Neural progenitor cell (in vitro differentiated cells): ENCODE results near the gene NEUROG1. TPM values are rescaled to one million over a fixed set of nuclear protein-coding genes. Genes with fewer than 3 reads are reported as not detected.

Experiments
- DNase-seq: peaks from one replicate; pipeline ENCODE4 v3.0.0-alpha.2; 2016; ENCODE audit warnings: low spot score
- H2AFZ ChIP-seq: fragments of 200-600 bp; sonication (generic); replicated peaks from 2 replicates; pipeline ENCODE4 v1.6.1; 2016; ENCODE audit warnings: antibody characterized with exemption
- H3F3A ChIP-seq: fragments of 200-600 bp; sonication (generic); 2 replicates; pipeline ENCODE4 v1.6.1; 2016; ENCODE audit warnings: antibody characterized with exemption, low read depth
- H3K27ac ChIP-seq: fragments of 200-600 bp; sonication (generic); 2 replicates; pipeline ENCODE4 v1.5.1; 2016; ENCODE audit warnings: mild to moderate bottlenecking
- H3K27me3 ChIP-seq: fragments of 200-600 bp; sonication (generic); 2 replicates; pipeline ENCODE4 v1.6.1; 2016; ENCODE audit warnings: mild to moderate bottlenecking, moderate library complexity
- H3K36me3 ChIP-seq: fragments of 200-600 bp; sonication (generic); 2 replicates; pipeline ENCODE4 v1.5.1; 2016
- H3K4me1 ChIP-seq: fragments of 200-600 bp; sonication (generic); 2 replicates; pipeline ENCODE4 v1.6.1; 2016; ENCODE audit warnings: mixed run types
- H3K4me2 ChIP-seq: fragments of 200-600 bp; sonication (generic); 2 replicates; pipeline ENCODE4 v1.6.1; 2016
- H3K4me3 ChIP-seq: fragments of 200-600 bp; sonication (generic); 2 replicates; pipeline ENCODE4 v1.5.1; 2016
- H3K79me2 ChIP-seq: fragments of 200-600 bp; sonication (generic); 2 replicates; pipeline ENCODE4 v1.6.1; 2016; ENCODE audit warnings: low read depth
- H3K9ac ChIP-seq: fragments of 200-600 bp; sonication (generic); 2 replicates; pipeline ENCODE4 v1.6.1; 2016
- H3K9me3 ChIP-seq: fragments of 200-600 bp; sonication (generic); 2 replicates; pipeline ENCODE4 v1.5.1; 2016; ENCODE audit warnings: low read depth
- H4K20me1 ChIP-seq: fragments of 200-600 bp; sonication (generic); 2 replicates; pipeline ENCODE4 v1.6.1; 2016; ENCODE audit warnings: low read depth
- H3K27ac Mint-ChIP-seq: 3 replicates; pipeline ENCODE4 v1.8.0; 2021; ENCODE audit warnings: mixed read lengths
- H3K27me3 Mint-ChIP-seq: 2 replicates; pipeline ENCODE4 v1.8.0; 2022; ENCODE audit warnings: low read depth, mild to moderate bottlenecking, inconsistent platforms, moderate library complexity, mixed read lengths; ENCODE audit not compliant: insufficient read depth
- H3K36me3 Mint-ChIP-seq: 3 replicates; pipeline ENCODE4 v1.8.0; 2021; ENCODE audit warnings: mixed read lengths
- H3K4me1 Mint-ChIP-seq: 3 replicates; pipeline ENCODE4 v1.8.0; 2021; ENCODE audit warnings: mixed read lengths
- H3K4me3 Mint-ChIP-seq: 3 replicates; pipeline ENCODE4 v1.8.0; 2021; ENCODE audit warnings: mild to moderate bottlenecking, moderate library complexity, mixed read lengths
- H3K9me3 Mint-ChIP-seq: 3 replicates; pipeline ENCODE4 v1.8.0; 2020; ENCODE audit warnings: mixed read lengths
- CTCF ChIP-seq: fragments of 200-600 bp; sonication (generic); IDR thresholded peaks from 2 replicates; pipeline ENCODE4 v1.5.1; 2017; ENCODE audit warnings: antibody characterized with exemption, mild to moderate bottlenecking
- EZH2 ChIP-seq: fragments of 200-600 bp; sonication (generic); IDR thresholded peaks from 2 replicates; pipeline ENCODE4 v1.6.1; 2017; ENCODE audit warnings: antibody characterized with exemption, mild to moderate bottlenecking, moderate library complexity
- EZH2phosphoT487 ChIP-seq: fragments of 200-600 bp; sonication (generic); IDR thresholded peaks from 2 replicates; pipeline ENCODE4 v1.6.1; 2017; ENCODE audit warnings: antibody characterized with exemption
- total RNA-seq: library from RNA; depleted of rRNA; stranded (reverse); fragments of >200 nt; gene quantifications from 2 replicates; pipeline ENCODE4 v1.2.3, GENCODE V29; 2015; ENCODE audit warnings: low replicate concordance

Gene NEUROG1
- total RNA-seq, 1 donor from 2014 or later: not detected

- peak overlapping the region; percentile 84 for H3K4me3 Mint-ChIP-seq
- H3K4me1 Mint-ChIP-seq: peaks cover 53% of the 10 kb centered on the region
- peak; percentile 81 for DNase-seq
- peaks cover 1% of the 10 kb centered on the region for H3K36me3 Mint-ChIP-seq
- peaks cover 85% of the 10 kb centered on the region for H4K20me1 ChIP-seq
- no peaks in the 10 kb centered on the region for H3K9me3 ChIP-seq
- peak overlapping the region; percentile 93 for H3K4me2 ChIP-seq
- H3K27me3 ChIP-seq: peaks cover 100% of the 10 kb centered on the region
- no peaks in the 10 kb centered on the region for H3K36me3 ChIP-seq
- peak overlapping the region; percentile 60 for H2AFZ ChIP-seq
- H3F3A ChIP-seq: peaks cover 45% of the 10 kb centered on the region
- H3K9me3 Mint-ChIP-seq: peaks cover 5% of the 10 kb centered on the region
- no peak overlapping the region for H3K27ac Mint-ChIP-seq
- no peaks in the 10 kb centered on the region for H3K79me2 ChIP-seq
- TF ChIP-seq CTCF (no peak), EZH2 (peak; percentile 64), EZH2phosphoT487 (peak; percentile 77)
- no peak overlapping the region for H3K27ac ChIP-seq
- H3K9ac ChIP-seq: no peak overlapping the region
- peak overlapping the region; percentile 49 for H3K4me3 ChIP-seq
- H3K4me1 ChIP-seq: peaks cover 55% of the 10 kb centered on the region
- H3K27me3 Mint-ChIP-seq: peaks cover 66% of the 10 kb centered on the region
Measured at GRCh38 chr5:135490245-135491037, 45.3 kb downstream of the NEUROG1 start.

GRCh38 chr5:135489466-135490244 is 46.1 kb downstream of the NEUROG1 start:
- peak overlapping the region; percentile 58 for H3K27ac Mint-ChIP-seq
- no peaks in the 10 kb centered on the region for H3K36me3 Mint-ChIP-seq
- H3K9me3 Mint-ChIP-seq: no peaks in the 10 kb centered on the region
- peaks cover 55% of the 10 kb centered on the region for H3K4me1 ChIP-seq
- peak overlapping the region; percentile 60 for H2AFZ ChIP-seq
- H3K27me3 Mint-ChIP-seq: peaks cover 63% of the 10 kb centered on the region
- H3K36me3 ChIP-seq: no peaks in the 10 kb centered on the region
- H3K4me3 ChIP-seq: peak overlapping the region; percentile 49
- peak overlapping the region; percentile 93 for H3K4me2 ChIP-seq
- H3K4me1 Mint-ChIP-seq: peaks cover 58% of the 10 kb centered on the region
- peaks cover 45% of the 10 kb centered on the region for H3F3A ChIP-seq
- no peak overlapping the region for H3K27ac ChIP-seq
- no peaks in the 10 kb centered on the region for H3K9me3 ChIP-seq
- no peaks in the 10 kb centered on the region for H3K79me2 ChIP-seq
- H3K9ac ChIP-seq: no peak overlapping the region
- peak; percentile 66 for TF ChIP-seq EZH2
- TF ChIP-seq EZH2phosphoT487: peak; percentile 80
- TF ChIP-seq CTCF: no peak
- DNase-seq: peak; percentile 61
- H4K20me1 ChIP-seq: peaks cover 92% of the 10 kb centered on the region
- H3K4me3 Mint-ChIP-seq: peak overlapping the region; percentile 84
- H3K27me3 ChIP-seq: peaks cover 100% of the 10 kb centered on the region

GRCh38 chr5:135488727-135489465 is 46.9 kb downstream of the NEUROG1 start:
- no peaks in the 10 kb centered on the region for H3K79me2 ChIP-seq
- H3K9ac ChIP-seq: no peak overlapping the region
- H3F3A ChIP-seq: peaks cover 38% of the 10 kb centered on the region
- H3K36me3 ChIP-seq: no peaks in the 10 kb centered on the region
- peak overlapping the region; percentile 60 for H2AFZ ChIP-seq
- H3K9me3 ChIP-seq: no peaks in the 10 kb centered on the region
- H3K4me3 ChIP-seq: peak overlapping the region; percentile 49
- peaks cover 92% of the 10 kb centered on the region for H4K20me1 ChIP-seq
- Mint-ChIP-seq H3K27me3 (peaks cover 63% of the 10 kb centered on the region), H3K4me3 (peak overlapping the region; percentile 84), H3K4me1 (peaks cover 58% of the 10 kb centered on the region), H3K36me3 (no peaks in the 10 kb centered on the region), H3K27ac (peak overlapping the region; percentile 82), H3K9me3 (no peaks in the 10 kb centered on the region)
- peak; percentile 97 for DNase-seq
- no peak overlapping the region for H3K27ac ChIP-seq
- H3K4me1 ChIP-seq: peaks cover 47% of the 10 kb centered on the region
- TF ChIP-seq EZH2 (peak; percentile 34), CTCF (no peak), EZH2phosphoT487 (peak; percentile 18)
- peak overlapping the region; percentile 93 for H3K4me2 ChIP-seq
- H3K27me3 ChIP-seq: peaks cover 100% of the 10 kb centered on the region
